Stimulated activated CD4-positive, alpha-beta T cell treated with anti-CD3 and anti-CD28 coated beads, TNF-alpha, amount 100 ng/mL, for 1 hour (primary cell): ENCODE results near the gene LRP5.
A peak's percentile ranks its signal among the peaks of the same experiment; 100 is the strongest.

Experiments used
- DNase-seq, 3 donors: peaks; one replicate each; pipeline ENCODE4 v3.0.0-alpha.2; 2020; ENCODE audit warnings: low read depth in 3 of 3, low spot score in 1 of 3

Gene LRP5

GRCh38 chr11:68312117-68312779 is at the start of gene LRP5:
Gene LRP5 (plus strand): TSS chr11:68312591. CDS start chr11:68312715, 124 bp downstream.
- no peak for DNase-seq

- DNase-seq, result no peak
Observed at GRCh38 chr11:68263444-68264035, 48.9 kb upstream of the LRP5 start.

- no peak for DNase-seq
Observed at GRCh38 chr11:68264244-68264643, 48.1 kb upstream of the LRP5 start.

DNA sequence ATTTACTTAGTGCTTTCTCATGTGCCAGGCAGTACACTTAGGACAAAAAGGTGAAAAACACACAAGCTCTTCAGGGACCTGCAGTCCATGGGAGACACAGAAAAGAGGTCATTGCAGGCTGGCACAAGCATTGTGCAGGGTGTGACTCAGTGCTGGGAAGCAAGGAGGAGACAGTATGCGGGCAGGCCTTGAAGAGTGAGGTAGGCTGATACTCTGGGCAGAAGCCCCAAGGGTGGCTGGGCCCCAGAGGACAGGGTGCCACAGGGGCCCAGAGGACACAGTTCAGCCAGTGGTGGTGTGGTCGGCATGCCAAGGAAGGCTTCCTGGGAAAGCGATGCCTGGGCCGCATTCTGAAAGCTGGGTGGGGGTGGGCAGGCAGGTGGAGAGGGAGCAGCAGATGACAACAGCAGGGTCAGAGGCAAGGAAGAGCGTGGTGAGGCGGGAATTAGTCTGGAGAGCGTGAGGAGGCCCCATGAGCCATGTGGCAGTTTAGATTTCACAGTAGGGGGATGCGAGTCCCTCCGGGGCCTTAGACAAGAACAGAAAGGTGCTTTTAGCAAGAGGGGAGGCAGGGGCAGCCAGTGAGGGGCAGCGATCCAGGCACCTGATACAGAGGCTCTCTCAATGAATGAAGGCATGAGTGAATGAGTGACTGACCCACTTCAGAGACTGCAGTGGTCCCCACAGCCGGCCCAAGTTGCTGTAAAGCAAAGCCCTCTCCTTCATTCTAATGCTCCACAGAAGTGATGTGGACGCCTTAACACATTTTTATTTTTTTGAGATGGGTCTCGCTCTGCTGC is 47.5 kb upstream of the LRP5 start:
- DNase-seq, result no peak

DNA sequence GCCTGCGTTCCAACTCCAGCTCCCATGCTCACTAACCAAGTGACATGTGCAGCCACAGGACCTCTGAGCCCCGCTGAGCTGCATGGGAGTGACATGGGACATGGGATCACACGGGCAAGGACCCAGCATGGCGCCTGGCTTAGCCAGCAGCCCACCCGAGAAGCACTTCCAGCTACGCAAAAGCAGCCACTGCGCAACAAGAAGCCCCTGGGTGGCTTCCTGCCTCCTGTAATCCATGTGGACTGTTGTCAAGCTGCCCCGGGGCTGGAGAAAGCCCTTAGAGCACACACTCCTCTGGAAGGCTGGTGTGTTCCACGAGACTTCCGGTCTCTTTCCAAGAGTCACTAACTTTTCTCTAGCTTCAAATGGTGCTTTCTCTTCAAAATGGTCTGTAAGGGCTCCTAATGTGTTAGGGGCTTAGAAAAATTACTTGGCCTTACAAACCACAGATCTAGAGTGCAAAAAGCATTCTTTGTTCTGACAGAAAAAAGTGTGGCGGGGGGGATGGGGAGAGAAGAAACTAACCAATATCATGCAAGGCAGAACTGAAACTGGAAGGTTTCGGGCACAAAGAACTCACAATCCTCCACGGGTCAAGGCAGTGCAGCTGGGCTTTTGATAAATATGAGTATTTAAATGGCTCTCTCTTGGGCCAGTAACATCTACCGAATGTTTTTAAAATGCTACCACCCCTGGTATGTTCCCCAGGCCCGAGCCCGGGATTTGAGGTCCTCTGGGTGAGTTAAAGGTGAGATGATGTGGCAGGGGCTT is 46.1 kb upstream of the LRP5 start:
- no peak for DNase-seq

DNA sequence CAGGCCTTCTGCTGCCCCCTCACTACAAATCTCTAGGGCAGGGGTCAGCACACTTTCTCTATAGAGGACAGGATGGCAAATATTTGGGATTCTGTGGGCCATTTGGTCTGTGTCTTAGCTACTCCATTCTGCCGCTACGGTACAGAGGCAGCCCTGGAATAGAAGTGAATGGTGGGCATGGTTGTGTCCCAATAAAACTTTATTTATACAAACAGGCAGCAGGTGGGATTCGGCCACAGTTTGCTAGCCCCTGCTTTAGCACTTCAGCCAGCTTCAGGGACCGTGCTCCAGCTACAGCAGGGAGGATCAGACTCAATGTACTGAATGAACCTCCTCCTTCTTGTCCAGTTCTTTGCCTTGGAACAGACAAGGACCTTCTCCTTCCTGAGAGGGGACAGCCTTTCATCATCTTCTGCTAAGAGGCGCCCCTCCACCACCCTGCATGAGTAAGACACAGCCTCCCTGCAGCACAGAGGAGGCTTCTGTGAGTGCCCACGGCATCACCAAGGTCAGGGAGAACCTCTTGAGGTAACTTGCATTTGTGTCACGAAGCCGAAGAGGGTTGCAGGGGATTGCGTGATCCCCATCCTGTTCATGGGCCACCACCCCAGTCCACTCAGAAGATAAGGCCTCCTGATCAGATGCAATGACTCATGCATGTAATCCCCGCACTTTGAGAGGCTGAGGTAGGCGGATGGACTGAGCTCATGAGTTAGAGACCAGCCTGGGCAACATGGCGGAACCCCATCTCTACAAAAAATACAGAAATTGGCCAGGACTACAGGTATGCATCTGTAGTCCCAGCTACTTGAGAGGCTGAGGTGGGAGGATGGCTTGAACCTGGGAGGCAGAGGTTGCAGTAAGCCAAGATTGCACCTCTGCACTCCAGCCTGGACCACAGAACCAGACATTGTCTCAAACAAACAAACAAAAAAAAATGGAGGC is 45.2 kb upstream of the LRP5 start:
- DNase-seq, result no peak

DNA sequence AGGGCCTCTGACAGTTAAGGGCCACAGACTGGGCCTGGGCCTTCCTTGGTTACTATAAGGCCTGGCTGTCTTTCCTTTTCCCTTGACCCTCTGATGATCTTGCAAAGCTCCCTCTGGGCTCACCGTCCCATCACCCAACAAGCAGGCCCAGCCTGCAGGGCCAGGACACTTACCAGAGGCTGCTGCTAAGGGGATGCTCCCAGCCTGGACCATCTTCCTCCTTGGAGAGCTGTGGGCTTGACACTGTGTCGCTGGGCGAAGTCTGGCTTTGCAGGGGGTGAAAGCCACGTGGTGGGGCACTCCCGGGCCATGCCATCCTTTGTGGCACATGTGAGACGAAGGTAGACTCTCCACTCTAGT is 44.5 kb upstream of the LRP5 start:
- DNase-seq, result no peak

GRCh38 chr11:68269414-68270081 is 42.8 kb upstream of the LRP5 start:
- no peak for DNase-seq

DNA sequence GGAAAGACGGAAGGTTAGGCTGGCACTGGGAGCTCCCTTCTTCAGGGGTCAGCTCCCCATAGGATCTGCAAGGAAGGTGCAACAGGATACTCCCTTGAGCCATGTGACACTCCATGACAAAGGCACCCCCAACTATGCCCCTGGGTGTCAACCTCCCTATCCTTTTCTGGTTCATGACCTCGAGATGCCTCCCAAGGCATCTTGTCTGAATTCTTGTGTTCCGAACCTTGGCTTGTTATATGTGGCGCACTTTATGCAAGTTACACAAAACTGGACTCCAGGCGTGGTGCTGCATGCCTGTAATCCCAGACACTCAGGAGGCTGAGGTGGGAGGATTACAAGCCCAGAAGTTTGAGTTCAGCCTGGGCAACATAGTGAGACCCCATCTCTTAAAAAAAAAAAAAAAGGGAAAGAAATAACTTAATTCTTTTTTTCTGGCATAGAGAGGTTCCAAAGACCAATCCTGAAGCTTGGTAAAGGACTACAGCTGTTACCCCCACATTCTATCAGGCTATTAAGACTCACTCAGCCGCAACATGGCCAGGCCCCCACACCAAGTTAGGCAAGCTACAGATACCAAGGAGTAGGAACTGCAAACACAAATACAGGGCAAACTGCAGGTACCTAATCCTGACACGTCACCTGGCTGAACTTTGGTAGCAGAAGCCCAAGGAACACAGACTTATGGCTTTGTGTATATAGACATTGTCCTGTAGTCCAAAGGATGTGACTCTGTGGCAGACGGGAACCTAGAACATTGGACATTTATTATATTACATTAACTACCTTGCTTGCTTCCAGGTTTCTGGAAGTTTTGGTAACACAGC is 42.0 kb upstream of the LRP5 start:
- DNase-seq, result no peak

GRCh38 chr11:68271023-68271780 is 41.2 kb upstream of the LRP5 start:
- peak in 2 of 3 donors; percentile 9 to 22 for DNase-seq

GRCh38 chr11:68271781-68272608 is 40.4 kb upstream of the LRP5 start, which contains the start of gene C11orf24:
Gene C11orf24 (minus strand): TSS chr11:68271973. CDS start chr11:68263767, 8,206 bp downstream.
- peak; percentile 80 to 92 (median 88) for DNase-seq

DNA sequence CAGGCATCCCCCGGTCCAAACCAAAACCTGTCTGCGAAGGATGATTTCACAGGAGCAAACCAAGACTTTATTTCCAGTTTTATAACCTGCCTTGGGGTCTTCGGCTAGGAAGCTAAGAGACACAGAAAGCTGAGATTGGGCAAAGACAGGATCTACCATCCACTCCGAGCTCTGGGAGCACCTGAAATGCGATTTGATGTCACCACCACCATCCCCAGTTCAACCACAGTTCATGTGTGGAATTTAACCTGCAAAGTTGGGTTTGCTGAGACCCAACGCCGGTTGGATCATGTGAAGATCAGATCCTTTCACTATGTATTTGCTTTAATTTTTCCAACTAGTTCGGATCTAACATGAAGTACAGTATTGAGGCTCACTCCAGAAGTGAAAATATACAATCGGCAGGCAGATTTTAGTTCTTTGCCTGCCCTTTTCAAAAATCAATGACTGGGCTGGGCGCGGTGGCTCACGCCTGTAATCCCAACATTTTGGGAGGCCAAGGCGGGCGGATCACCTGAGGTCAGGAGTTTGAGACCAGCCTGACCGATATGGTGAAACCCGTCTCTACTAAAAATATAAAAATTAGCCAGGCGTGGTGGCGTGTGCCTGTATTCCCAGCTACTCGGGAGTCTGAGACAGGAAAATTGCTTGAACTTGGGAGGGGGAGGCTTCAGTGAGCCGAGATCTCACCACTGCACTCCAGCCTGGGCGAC is 39.2 kb upstream of the LRP5 start:
- DNase-seq, result no peak

DNA sequence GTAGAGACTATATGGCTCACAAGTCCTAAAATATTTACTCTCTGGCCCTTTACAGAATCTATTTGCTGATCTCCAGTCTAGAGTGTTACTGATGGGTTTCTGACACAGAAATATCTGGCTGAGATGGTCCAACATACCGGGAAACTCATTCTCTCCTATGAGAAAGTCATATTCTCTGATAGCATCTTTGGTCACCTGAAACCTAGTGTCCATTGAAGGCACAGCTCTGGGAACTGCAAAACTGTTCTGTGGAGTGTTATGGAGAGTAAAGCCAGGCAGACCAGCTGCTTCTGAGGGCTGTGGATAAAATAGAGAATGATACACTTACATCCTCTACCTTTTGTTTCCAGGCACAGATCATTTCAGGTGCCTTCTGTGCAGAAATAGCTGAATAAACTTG is 38.1 kb upstream of the LRP5 start:
- DNase-seq, result no peak

DNA sequence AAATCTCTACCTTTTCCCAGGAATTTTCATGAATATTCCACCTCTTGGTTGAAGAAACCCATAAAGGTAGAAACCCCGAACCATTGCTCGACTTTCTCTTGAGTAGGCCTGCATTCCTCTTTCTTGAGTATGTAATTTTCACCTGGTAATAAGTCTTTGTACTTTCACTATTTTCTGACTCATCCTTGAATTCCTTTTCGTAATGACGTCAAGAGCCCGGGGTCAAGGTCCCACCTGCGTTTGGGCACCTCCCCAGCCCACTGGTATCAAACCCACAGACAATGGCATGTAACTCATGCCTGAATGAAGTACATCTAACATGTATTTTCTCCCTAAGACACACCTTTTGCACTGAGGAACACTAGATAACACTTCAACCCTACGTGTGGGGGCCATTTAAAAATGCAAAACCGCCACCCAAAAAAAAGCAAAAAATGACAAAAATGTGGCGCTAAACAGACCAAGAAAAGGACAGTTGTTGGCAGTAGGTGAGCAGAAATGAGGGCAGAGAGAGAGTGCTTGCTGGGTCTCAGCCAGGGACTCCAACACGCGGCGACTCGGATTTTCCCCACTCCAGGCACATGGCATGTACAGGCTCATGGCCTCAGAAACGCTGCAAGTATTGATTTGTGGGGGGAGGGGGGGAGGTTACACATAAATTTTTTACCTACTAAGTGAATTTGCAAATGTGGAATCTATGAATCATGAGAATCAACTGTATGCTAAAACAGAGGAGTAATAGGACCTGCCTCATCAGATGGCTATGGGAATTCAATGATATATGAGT is 36.5 kb upstream of the LRP5 start:
- no peak for DNase-seq

DNA sequence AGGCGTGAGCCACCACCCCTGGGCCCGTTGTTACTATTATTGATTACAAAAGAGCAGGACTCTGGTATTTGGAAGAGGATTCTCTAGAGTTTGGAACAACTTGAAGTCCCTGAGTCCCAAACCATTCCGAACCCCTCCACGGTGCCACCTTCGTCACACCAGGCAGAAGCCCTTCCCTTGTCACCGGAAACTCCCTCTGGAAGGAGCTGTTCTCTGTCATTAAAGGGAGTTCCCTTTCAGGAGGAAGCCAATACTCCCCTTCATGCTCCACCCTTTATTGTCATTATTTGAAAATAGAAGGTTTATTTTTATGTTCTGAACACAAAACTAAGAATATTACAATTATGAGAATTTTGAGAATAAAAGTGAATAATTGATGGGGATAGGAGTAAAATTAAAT is 35.5 kb upstream of the LRP5 start:
- no peak for DNase-seq

DNA sequence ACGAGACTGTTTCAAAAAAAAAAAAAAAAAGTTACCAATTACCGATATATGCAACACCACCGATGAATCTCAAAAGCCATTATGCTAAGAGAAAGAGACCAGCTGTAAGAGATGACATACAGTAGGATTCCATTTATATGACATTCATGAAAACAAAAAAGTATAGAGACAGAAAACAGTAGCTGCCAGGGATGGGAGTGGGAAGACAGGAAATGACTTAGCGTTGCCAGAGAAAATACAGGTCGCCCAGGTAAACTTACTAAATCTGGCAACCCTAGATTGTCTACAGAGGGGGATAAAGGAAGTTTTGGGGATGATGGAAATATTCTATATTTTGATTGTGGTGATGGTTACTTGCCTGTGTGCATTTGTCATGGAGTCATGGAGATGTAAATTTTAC is 32.7 kb upstream of the LRP5 start:
- DNase-seq, result no peak
